Parathyroid adenoma (tissue), 2 donors: ENCODE data around the gene ZYX.
"Not testable (repeated sequence)": the region's sequence is repeated elsewhere in the genome, so short reads cannot be mapped to it uniquely, and the experiment has no call there.

Experiments used
- H2AFZ ChIP-seq: fragments of 300-600 bp; sonication (generic); one replicate; pipeline ENCODE4 v1.7.0; 2017; ENCODE audit warnings: antibody characterized with exemption, mild to moderate bottlenecking
- H3K27ac ChIP-seq: fragments of 300-600 bp; sonication (generic); one replicate; pipeline ENCODE4 v1.7.0; 2017
- H3K27me3 ChIP-seq: fragments of 300-600 bp; sonication (generic); one replicate; pipeline ENCODE4 v1.7.0; 2017; ENCODE audit warnings: low read length; ENCODE audit not compliant: control insufficient read depth, insufficient read depth
- H3K36me3 ChIP-seq: fragments of 300-600 bp; sonication (generic); one replicate; pipeline ENCODE4 v1.7.0; 2017; ENCODE audit warnings: low read length; ENCODE audit not compliant: control insufficient read depth, insufficient read depth
- H3K4me1 ChIP-seq: fragments of 300-600 bp; sonication (generic); one replicate; pipeline ENCODE4 v1.7.0; 2017; ENCODE audit warnings: control low read depth
- H3K4me2 ChIP-seq: fragments of 300-600 bp; sonication (generic); one replicate; pipeline ENCODE4 v1.7.0; 2017; ENCODE audit warnings: low read length
- H3K4me3 ChIP-seq: fragments of 300-600 bp; sonication (generic); one replicate; pipeline ENCODE4 v1.7.0; 2017; ENCODE audit warnings: low read depth, low read length
- H3K79me2 ChIP-seq: fragments of 300-600 bp; sonication (generic); one replicate; pipeline ENCODE4 v1.7.0; 2017; ENCODE audit warnings: control low read depth
- H3K9ac ChIP-seq: fragments of 300-600 bp; sonication (generic); one replicate; pipeline ENCODE4 v1.7.0; 2017; ENCODE audit warnings: mild to moderate bottlenecking
- H3K9me3 ChIP-seq: fragments of 300-600 bp; sonication (generic); one replicate; pipeline ENCODE4 v1.7.0; 2017; ENCODE audit warnings: low read length; ENCODE audit not compliant: control insufficient read depth
- CTCF ChIP-seq: fragments of 300-600 bp; sonication (generic); IDR thresholded peaks from one replicate; pipeline ENCODE4 v1.7.0; 2017; ENCODE audit warnings: antibody characterized with exemption, mild to moderate bottlenecking
- donor health status: primary hyperparathyroidism.

The ZYX gene

DNA sequence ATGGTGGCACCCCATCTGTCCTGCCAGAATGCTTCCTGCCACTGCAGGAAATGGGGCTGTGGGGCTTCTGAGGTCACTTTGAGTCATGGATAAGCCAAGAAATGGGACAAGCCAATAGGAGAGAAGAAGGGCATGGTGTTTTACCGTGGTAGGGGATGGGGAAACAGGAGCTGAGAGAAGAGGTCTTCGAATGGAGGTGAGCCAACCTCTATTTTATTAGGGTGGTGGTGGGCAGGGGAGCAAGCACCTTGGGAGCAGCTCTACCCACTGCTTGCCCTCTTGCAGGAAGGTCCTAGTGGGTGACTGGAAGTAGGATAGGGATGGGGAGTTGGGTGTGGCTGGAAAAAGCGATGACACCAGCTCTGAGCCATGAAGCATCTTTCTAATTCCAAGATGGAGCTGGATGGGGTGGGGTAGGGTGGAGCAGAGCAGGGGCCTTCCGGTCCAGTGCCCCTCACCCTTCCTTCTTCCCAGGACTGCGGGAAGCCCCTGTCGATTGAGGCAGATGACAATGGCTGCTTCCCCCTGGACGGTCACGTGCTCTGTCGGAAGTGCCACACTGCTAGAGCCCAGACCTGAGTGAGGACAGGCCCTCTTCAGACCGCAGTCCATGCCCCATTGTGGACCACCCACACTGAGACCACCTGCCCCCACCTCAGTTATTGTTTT lies 9.1 kb downstream of the ZYX start:
- no peak overlapping the region for H3K27ac ChIP-seq
- no peak overlapping the region for H3K4me2 ChIP-seq
- no peaks in the 10 kb centered on the region for H3K27me3 ChIP-seq
- no peak overlapping the region for H3K4me3 ChIP-seq
- no peaks in the 10 kb centered on the region for H3K36me3 ChIP-seq
- TF ChIP-seq CTCF: no peak
- no peak overlapping the region for H3K9ac ChIP-seq
- no peaks in the 10 kb centered on the region for H3K79me2 ChIP-seq
- no peaks in the 10 kb centered on the region for H3K9me3 ChIP-seq
- no peak overlapping the region for H2AFZ ChIP-seq
- peaks cover 20% of the 10 kb centered on the region for H3K4me1 ChIP-seq

GRCh38 chr7:143390773-143391317 lies 9.7 kb downstream of the ZYX start:
- Histone ChIP-seq H3K4me1 (peaks cover 19% of the 10 kb centered on the region), H3K36me3 (no peaks in the 10 kb centered on the region), H3K27ac (peak overlapping the region; percentile 58), H3K9ac (no peak overlapping the region), H3K9me3 (no peaks in the 10 kb centered on the region), H3K27me3 (no peaks in the 10 kb centered on the region), H2AFZ (no peak overlapping the region), H3K4me2 (peak overlapping the region; percentile 8), H3K4me3 (no peak overlapping the region), H3K79me2 (no peaks in the 10 kb centered on the region)
- TF ChIP-seq CTCF: no peak

GRCh38 chr7:143391462-143392404 lies 10.6 kb downstream of the ZYX start:
- peak overlapping the region; percentile 58 for H3K27ac ChIP-seq
- peak overlapping the region; percentile 12 for H3K4me3 ChIP-seq
- no peaks in the 10 kb centered on the region for H3K27me3 ChIP-seq
- no peaks in the 10 kb centered on the region for H3K36me3 ChIP-seq
- TF ChIP-seq CTCF: no peak
- H2AFZ ChIP-seq: no peak overlapping the region
- H3K4me1 ChIP-seq: peaks cover 14% of the 10 kb centered on the region
- no peaks in the 10 kb centered on the region for H3K9me3 ChIP-seq
- peak overlapping the region; percentile 8 for H3K4me2 ChIP-seq
- H3K79me2 ChIP-seq: no peaks in the 10 kb centered on the region
- H3K9ac ChIP-seq: no peak overlapping the region

- H3K27ac ChIP-seq: peak overlapping the region; percentile 58
- not testable (repeated sequence) for H3K4me3 ChIP-seq
Measured at GRCh38 chr7:143392427-143392826, 11.3 kb downstream of the ZYX start.

GRCh38 chr7:143392875-143393266 lies 11.7 kb downstream of the ZYX start:
- Histone ChIP-seq H3K27ac (peak overlapping the region; percentile 20), H3K4me3 (peak overlapping the region; percentile 13), H3K79me2 (no peaks in the 10 kb centered on the region), H2AFZ (no peak overlapping the region), H3K9ac (no peak overlapping the region), H3K36me3 (no peaks in the 10 kb centered on the region), H3K9me3 (no peaks in the 10 kb centered on the region), H3K4me1 (peaks cover 14% of the 10 kb centered on the region), H3K27me3 (no peaks in the 10 kb centered on the region), H3K4me2 (peak overlapping the region; percentile 8)
- no peak for TF ChIP-seq CTCF

More at GRCh38 chr7:143392427-143392826, 11.3 kb downstream of the ZYX start:
- H3K79me2 ChIP-seq, H3K27me3 ChIP-seq, H3K36me3 ChIP-seq, H3K9ac ChIP-seq, H3K9me3 ChIP-seq, H2AFZ ChIP-seq: not testable (repeated sequence)
- Histone ChIP-seq H3K4me1 (peaks cover 14% of the 10 kb centered on the region), H3K4me2 (peak overlapping the region; percentile 8)
